ENCODE results near the gene SGCG.
"Not testable (repeated sequence)": the region's sequence is repeated elsewhere in the genome, so short reads cannot be mapped to it uniquely, and the experiment has no call there.

The SGCG gene

DNA sequence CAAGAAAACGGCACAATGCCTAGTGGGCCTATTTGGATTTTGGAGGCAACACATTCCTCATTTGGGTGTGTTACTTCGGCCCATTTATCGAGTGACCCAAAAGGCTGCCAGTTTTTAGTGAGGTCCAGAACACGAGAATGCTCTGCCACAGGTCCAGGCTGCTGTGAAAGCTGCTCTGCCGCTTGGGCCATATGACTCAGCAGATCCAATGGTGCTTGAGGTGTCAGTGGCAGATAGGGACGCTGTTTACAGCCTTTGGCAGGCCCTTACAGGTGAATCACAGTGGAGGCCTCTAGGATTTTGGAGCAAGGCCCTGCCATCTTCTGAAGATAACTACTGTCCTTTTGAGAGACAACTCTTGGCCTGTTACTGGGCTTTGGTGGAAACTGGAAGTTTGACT is 134.1 kb downstream of the SGCG start:
- WGBS (ENCODE audit: extremely low coverage, insufficient coverage, insufficient read length): no CpG with 5 or more reads among the region's 6 CpGs
- H2BK120ac ChIP-seq (ENCODE audit: insufficient read depth, low read length, poor library complexity); H3K14ac ChIP-seq (ENCODE audit: low read length): not testable (repeated sequence)

DNA sequence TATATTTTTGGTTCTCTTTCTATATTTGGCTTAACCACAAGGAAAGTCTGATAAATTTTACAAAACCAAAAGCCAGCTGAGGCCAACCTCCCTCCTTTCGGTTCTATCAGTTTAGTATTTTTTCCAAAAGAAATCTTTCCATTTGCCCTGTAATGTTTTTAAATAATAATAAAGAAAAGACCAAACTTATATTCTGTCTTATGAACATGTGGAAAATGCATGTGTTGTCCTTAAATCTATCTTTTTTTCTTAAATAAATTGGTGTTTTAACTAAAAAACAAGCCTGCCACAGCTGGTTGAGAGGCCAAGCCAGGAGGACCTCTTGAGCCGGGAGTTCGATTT is 139.1 kb downstream of the SGCG start:
- no peak for DNase-seq
- Histone ChIP-seq H3K9me3 (ENCODE audit: insufficient read depth, low read depth, low read length) (no peaks in the 10 kb centered on the region), H4K12ac (ENCODE audit: low read depth, low read length) (no peak overlapping the region), H3K79me2 (ENCODE audit: control insufficient read depth, insufficient read depth, low read length, poor library complexity) (no peaks in the 10 kb centered on the region), H3K9ac (ENCODE audit: low read length) (no peak overlapping the region), H3K4me3 (ENCODE audit: low read depth, low read length) (no peak overlapping the region), H3K4ac (ENCODE audit: low read depth, low read length) (no peak overlapping the region), H2AK5ac (ENCODE audit: low read length) (no peak overlapping the region), H2BK120ac (ENCODE audit: insufficient read depth, low read length, poor library complexity) (no peak overlapping the region), H2AFZ (ENCODE audit: insufficient read depth, low read length, poor library complexity) (no peak overlapping the region), H3K27me3 (ENCODE audit: insufficient read depth, low read length) (no peaks in the 10 kb centered on the region), H3K4me2 (ENCODE audit: low read length) (no peak overlapping the region), H3K14ac (ENCODE audit: low read length) (no peak overlapping the region), H3K27ac (ENCODE audit: low read depth, low read length) (no peak overlapping the region), H3K79me1 (ENCODE audit: low read length) (peaks cover 8% of the 10 kb centered on the region), H2BK12ac (ENCODE audit: low read length) (no peak overlapping the region), H3K4me1 (ENCODE audit: control insufficient read depth in 1 of 2, insufficient read depth in 2 of 2, low read length in 2 of 2) (peaks cover 2 to 5% of the 10 kb centered on the region in 2 experiments), H2BK5ac (ENCODE audit: low read depth, low read length, poor library complexity) (no peak overlapping the region), H3K23ac (ENCODE audit: low read length) (no peak overlapping the region), H3K36me3 (ENCODE audit: control insufficient read depth in 1 of 2, insufficient read depth in 2 of 2, low read length in 2 of 2) (no peaks in the 10 kb centered on the region), H4K8ac (ENCODE audit: low read depth, low read length) (no peak overlapping the region), H3K18ac (ENCODE audit: low read length) (no peak overlapping the region), H4K91ac (ENCODE audit: low read depth, low read length) (no peak overlapping the region)
- WGBS (ENCODE audit: extremely low coverage, insufficient coverage, insufficient read length): no CpG with 5 or more reads among the region's 3 CpGs

More for the DNA sequence above, 134.1 kb downstream of the SGCG start:
- H3K4me2 ChIP-seq (ENCODE audit: low read length); H3K27me3 ChIP-seq (ENCODE audit: insufficient read depth, low read length); H3K4ac ChIP-seq (ENCODE audit: low read depth, low read length); H3K79me1 ChIP-seq (ENCODE audit: low read length); H2AFZ ChIP-seq (ENCODE audit: insufficient read depth, low read length, poor library complexity); DNase-seq; H3K4me3 ChIP-seq (ENCODE audit: low read depth, low read length); H4K91ac ChIP-seq (ENCODE audit: low read depth, low read length); H2BK5ac ChIP-seq (ENCODE audit: low read depth, low read length, poor library complexity); H3K36me3 ChIP-seq (ENCODE audit: control insufficient read depth in 1 of 2, insufficient read depth in 2 of 2, low read length in 2 of 2); H3K23ac ChIP-seq (ENCODE audit: low read length); H4K8ac ChIP-seq (ENCODE audit: low read depth, low read length); H3K27ac ChIP-seq (ENCODE audit: low read depth, low read length); H3K9me3 ChIP-seq (ENCODE audit: insufficient read depth, low read depth, low read length); H2AK5ac ChIP-seq (ENCODE audit: low read length); H4K12ac ChIP-seq (ENCODE audit: low read depth, low read length); H3K4me1 ChIP-seq (ENCODE audit: control insufficient read depth in 1 of 2, insufficient read depth in 2 of 2, low read length in 2 of 2); H3K79me2 ChIP-seq (ENCODE audit: control insufficient read depth, insufficient read depth, low read length, poor library complexity); H3K9ac ChIP-seq (ENCODE audit: low read length); H3K18ac ChIP-seq (ENCODE audit: low read length); H2BK12ac ChIP-seq (ENCODE audit: low read length): not testable (repeated sequence)

DNA sequence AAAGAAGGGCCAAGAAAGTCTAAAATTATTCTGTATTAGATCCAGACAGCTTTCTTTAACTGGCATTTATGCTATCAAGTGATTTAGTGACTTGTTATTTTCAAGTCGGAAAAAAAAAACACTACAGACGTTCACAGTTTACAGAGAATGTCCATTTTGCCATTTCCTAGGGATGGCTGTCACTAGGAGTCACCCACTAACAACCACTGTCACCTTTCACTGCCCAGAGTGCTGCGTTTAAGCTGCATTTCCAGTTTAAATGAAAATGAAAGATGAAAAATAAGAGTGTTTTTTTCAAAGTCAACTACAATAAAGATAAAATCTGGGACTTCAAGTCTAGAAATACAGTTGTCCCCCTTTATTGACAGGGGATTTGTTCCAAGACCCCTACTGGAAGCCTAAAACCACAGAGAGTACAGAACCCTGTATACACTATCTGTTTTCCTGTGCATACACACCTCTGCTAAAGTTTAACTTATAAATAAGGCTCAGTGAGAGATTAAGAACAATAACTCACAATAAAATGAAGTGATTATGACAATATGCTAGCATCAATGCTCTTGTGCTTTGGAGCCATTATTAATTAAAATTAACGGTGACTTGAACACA is 140.3 kb downstream of the SGCG start:
- no peak overlapping the region for H2AFZ ChIP-seq (ENCODE audit: insufficient read depth, low read length, poor library complexity)
- peak overlapping the region; percentile 54 for H3K27ac ChIP-seq (ENCODE audit: low read depth, low read length)
- no peak overlapping the region for H2BK120ac ChIP-seq (ENCODE audit: insufficient read depth, low read length, poor library complexity)
- peaks cover 8% of the 10 kb centered on the region for H3K79me1 ChIP-seq (ENCODE audit: low read length)
- no peaks in the 10 kb centered on the region for H3K36me3 ChIP-seq (ENCODE audit: control insufficient read depth in 1 of 2, insufficient read depth in 2 of 2, low read length in 2 of 2)
- no peak overlapping the region for H3K4me2 ChIP-seq (ENCODE audit: low read length)
- H3K18ac ChIP-seq (ENCODE audit: low read length): no peak overlapping the region
- WGBS (ENCODE audit: extremely low coverage, insufficient coverage, insufficient read length): no CpG with 5 or more reads among the region's 4 CpGs
- H4K8ac ChIP-seq (ENCODE audit: low read depth, low read length): no peak overlapping the region
- peaks cover 2 to 5% of the 10 kb centered on the region in 2 experiments for H3K4me1 ChIP-seq (ENCODE audit: control insufficient read depth in 1 of 2, insufficient read depth in 2 of 2, low read length in 2 of 2)
- no peak overlapping the region for H3K4ac ChIP-seq (ENCODE audit: low read depth, low read length)
- H3K79me2 ChIP-seq (ENCODE audit: control insufficient read depth, insufficient read depth, low read length, poor library complexity): no peaks in the 10 kb centered on the region
- H3K27me3 ChIP-seq (ENCODE audit: insufficient read depth, low read length): no peaks in the 10 kb centered on the region
- H3K23ac ChIP-seq (ENCODE audit: low read length): no peak overlapping the region
- H3K9me3 ChIP-seq (ENCODE audit: insufficient read depth, low read depth, low read length): no peaks in the 10 kb centered on the region
- no peak for DNase-seq
- no peak overlapping the region for H2BK5ac ChIP-seq (ENCODE audit: low read depth, low read length, poor library complexity)
- H3K14ac ChIP-seq (ENCODE audit: low read length): no peak overlapping the region
- no peak overlapping the region for H2BK12ac ChIP-seq (ENCODE audit: low read length)
- no peak overlapping the region for H3K4me3 ChIP-seq (ENCODE audit: low read depth, low read length)
- no peak overlapping the region for H2AK5ac ChIP-seq (ENCODE audit: low read length)
- H4K91ac ChIP-seq (ENCODE audit: low read depth, low read length): no peak overlapping the region
- no peak overlapping the region for H3K9ac ChIP-seq (ENCODE audit: low read length)
- no peak overlapping the region for H4K12ac ChIP-seq (ENCODE audit: low read depth, low read length)

DNA sequence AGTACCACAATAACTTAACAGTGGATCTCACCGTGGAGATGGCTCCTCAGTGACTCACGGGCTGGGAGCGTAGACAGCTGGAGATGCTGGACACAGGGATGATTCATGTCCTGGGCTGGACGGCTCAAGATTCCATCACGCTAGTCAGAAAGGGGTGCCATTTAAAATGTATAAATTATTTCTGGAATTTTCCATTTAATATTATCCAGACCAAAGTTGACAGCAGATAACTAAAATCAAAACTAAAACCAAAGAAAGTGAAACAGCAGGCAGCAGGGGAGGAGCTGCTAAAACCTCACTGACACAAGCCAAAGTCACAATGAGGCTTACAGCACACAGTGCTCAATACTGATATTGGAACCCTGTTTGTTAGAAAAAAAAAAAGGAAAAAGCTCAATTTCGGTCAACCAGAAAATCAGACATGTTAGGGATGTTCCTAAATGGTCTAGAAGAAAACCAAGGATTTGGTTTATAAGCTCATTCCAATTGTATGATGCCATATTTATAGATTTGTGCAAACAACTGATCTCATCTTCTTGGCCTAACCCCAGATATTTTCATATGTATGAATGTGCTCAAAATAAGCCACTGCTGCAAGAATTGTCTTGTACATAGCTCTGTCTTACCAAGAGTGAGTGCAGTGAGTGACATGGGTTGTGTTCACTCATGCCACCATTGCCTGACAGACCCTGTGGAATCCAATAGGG is 140.9 kb downstream of the SGCG start:
- H3K36me3 ChIP-seq (ENCODE audit: control insufficient read depth in 1 of 2, insufficient read depth in 2 of 2, low read length in 2 of 2): no peaks in the 10 kb centered on the region
- no peak overlapping the region for H3K4me2 ChIP-seq (ENCODE audit: low read length)
- H3K18ac ChIP-seq (ENCODE audit: low read length): no peak overlapping the region
- H4K12ac ChIP-seq (ENCODE audit: low read depth, low read length): no peak overlapping the region
- H3K27me3 ChIP-seq (ENCODE audit: insufficient read depth, low read length): no peaks in the 10 kb centered on the region
- no peak overlapping the region for H3K4me3 ChIP-seq (ENCODE audit: low read depth, low read length)
- H2BK120ac ChIP-seq (ENCODE audit: insufficient read depth, low read length, poor library complexity): peak overlapping the region; percentile 78
- H2AK5ac ChIP-seq (ENCODE audit: low read length): no peak overlapping the region
- H3K27ac ChIP-seq (ENCODE audit: low read depth, low read length): peak overlapping the region; percentile 53
- peaks cover 8% of the 10 kb centered on the region for H3K79me1 ChIP-seq (ENCODE audit: low read length)
- H2BK12ac ChIP-seq (ENCODE audit: low read length): peak overlapping the region; percentile 84
- H3K9ac ChIP-seq (ENCODE audit: low read length): no peak overlapping the region
- peak overlapping the region; percentile 66 for H4K91ac ChIP-seq (ENCODE audit: low read depth, low read length)
- H2AFZ ChIP-seq (ENCODE audit: insufficient read depth, low read length, poor library complexity): no peak overlapping the region
- H3K9me3 ChIP-seq (ENCODE audit: insufficient read depth, low read depth, low read length): no peaks in the 10 kb centered on the region
- H4K8ac ChIP-seq (ENCODE audit: low read depth, low read length): no peak overlapping the region
- peak overlapping the region; percentile 28 for H3K14ac ChIP-seq (ENCODE audit: low read length)
- H2BK5ac ChIP-seq (ENCODE audit: low read depth, low read length, poor library complexity): peak overlapping the region; percentile 37
- no peaks in the 10 kb centered on the region for H3K79me2 ChIP-seq (ENCODE audit: control insufficient read depth, insufficient read depth, low read length, poor library complexity)
- DNase-seq: peak; percentile 62 to 67
- no peak overlapping the region for H3K23ac ChIP-seq (ENCODE audit: low read length)
- WGBS (ENCODE audit: extremely low coverage, insufficient coverage, insufficient read length): no CpG with 5 or more reads among the region's 6 CpGs
- H3K4ac ChIP-seq (ENCODE audit: low read depth, low read length): peak overlapping the region; percentile 70
- H3K4me1 ChIP-seq (ENCODE audit: control insufficient read depth in 1 of 2, insufficient read depth in 2 of 2, low read length in 2 of 2): peaks cover 2 to 5% of the 10 kb centered on the region in 2 experiments

Measured in trophoblast cell (in vitro differentiated cells and primary cell).